ENCODE data around the gene DVL1. TPM values are rescaled to one million over a fixed set of nuclear protein-coding genes. Genes with fewer than 3 reads are reported as not detected.

The DVL1 gene
- total and polyA plus RNA-seq, 4 donors: 39.2 to 79.1 (median 62.8) TPM

DNA sequence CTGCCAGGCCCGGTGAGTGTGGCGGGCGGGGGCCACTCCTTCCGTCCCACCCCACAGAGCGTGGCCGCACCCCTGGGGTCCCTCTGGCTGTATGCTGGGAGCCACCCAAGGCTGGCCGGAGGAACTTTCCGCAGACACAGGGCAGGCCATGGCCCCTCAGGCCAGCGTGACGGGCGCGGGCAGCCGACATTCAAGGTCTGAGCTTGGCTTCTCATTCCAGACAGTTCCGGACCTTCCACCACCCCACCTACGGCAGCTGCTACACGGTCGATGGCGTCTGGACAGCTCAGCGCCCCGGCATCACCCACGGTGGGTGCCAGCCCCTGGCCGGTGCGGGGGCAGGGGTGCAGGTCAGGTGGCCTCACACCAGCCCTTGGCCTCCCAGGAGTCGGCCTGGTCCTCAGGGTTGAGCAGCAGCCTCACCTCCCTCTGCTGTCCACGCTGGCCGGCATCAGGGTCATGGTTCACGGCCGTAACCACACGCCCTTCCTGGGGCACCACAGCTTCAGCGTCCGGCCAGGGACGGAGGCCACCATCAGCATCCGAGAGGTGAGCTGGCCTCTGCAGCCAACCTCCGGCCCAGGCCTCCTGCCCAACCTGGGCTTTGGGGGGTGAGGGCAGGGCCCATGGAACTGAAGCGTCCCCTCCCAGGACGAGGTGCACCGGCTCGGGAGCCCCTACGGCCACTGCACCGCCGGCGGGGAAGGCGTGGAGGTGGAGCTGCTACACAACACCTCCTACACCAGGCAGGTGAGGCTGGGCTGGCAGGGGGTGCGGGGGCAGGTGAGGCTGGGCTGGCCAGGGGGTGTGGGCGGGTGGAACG, 61.7 kb downstream of the DVL1 start:
- WGBS, 2 donors: 78 to 86% methylated on average over 42 to 46 of the region's 46 CpGs
- Histone ChIP-seq H3K9me3 (ENCODE audit: control insufficient read depth in 4 of 4, insufficient read depth in 3 of 4, low read length in 3 of 4) (peaks cover 0 to 2% (median 0%) of the 10 kb centered on the region in 4 donors), H3K27ac (ENCODE audit: low read depth in 1 of 2, low read length in 1 of 2) (no peak overlapping the region), H3K4me3 (no peak overlapping the region), H3K27me3 (ENCODE audit: control insufficient read depth in 3 of 3, insufficient read depth in 3 of 3, low read length in 2 of 3) (peaks cover 0 to 6% (median 0%) of the 10 kb centered on the region in 3 donors), H3K9ac (ENCODE audit: insufficient read depth in 1 of 2, low read length in 2 of 2) (no peak overlapping the region), H3K4me1 (ENCODE audit: control insufficient read depth in 5 of 5, insufficient read depth in 5 of 5, low read length in 5 of 5) (peaks cover 0 to 2% (median 0%) of the 10 kb centered on the region in 5 donors), H3K36me3 (ENCODE audit: control insufficient read depth in 4 of 4, insufficient read depth in 4 of 4, low read length in 4 of 4) (no peaks in the 10 kb centered on the region)
- ATAC-seq (ENCODE audit: insufficient read depth, low FRiP score) (no peak), DNase-seq (no peak)
- TF ChIP-seq CTCF (IDR thresholded peaks at IDR 0.05; ENCODE audit: control extremely low read depth, extremely low read depth): no peak

GRCh38 chr1:1286313-1287261, 62.6 kb downstream of the DVL1 start:
- Histone ChIP-seq H3K36me3 (ENCODE audit: control insufficient read depth in 4 of 4, insufficient read depth in 4 of 4, low read length in 4 of 4) (no peaks in the 10 kb centered on the region), H3K4me1 (ENCODE audit: control insufficient read depth in 5 of 5, insufficient read depth in 5 of 5, low read length in 5 of 5) (peaks cover 0 to 2% (median 0%) of the 10 kb centered on the region in 5 donors), H3K9me3 (ENCODE audit: control insufficient read depth in 4 of 4, insufficient read depth in 3 of 4, low read length in 3 of 4) (peaks cover 0 to 2% (median 0%) of the 10 kb centered on the region in 4 donors), H3K9ac (ENCODE audit: insufficient read depth in 1 of 2, low read length in 2 of 2) (no peak overlapping the region), H3K27me3 (ENCODE audit: control insufficient read depth in 3 of 3, insufficient read depth in 3 of 3, low read length in 2 of 3) (peaks cover 0 to 6% (median 0%) of the 10 kb centered on the region in 3 donors), H3K27ac (ENCODE audit: low read depth in 1 of 2, low read length in 1 of 2) (no peak overlapping the region), H3K4me3 (no peak overlapping the region)
- TF ChIP-seq CTCF (IDR thresholded peaks at IDR 0.05; ENCODE audit: control extremely low read depth, extremely low read depth): no peak
- ATAC-seq (ENCODE audit: insufficient read depth, low FRiP score) (no peak), DNase-seq (no peak)
- 62 to 70% methylated on average over 35 to 50 of the region's 50 CpGs for WGBS, 2 donors

GRCh38 chr1:1285611-1286311, 63.5 kb downstream of the DVL1 start:
- no peak overlapping the region for H3K9ac ChIP-seq (ENCODE audit: insufficient read depth in 1 of 2, low read length in 2 of 2)
- no peak overlapping the region for H3K27ac ChIP-seq (ENCODE audit: low read depth in 1 of 2, low read length in 1 of 2)
- TF ChIP-seq CTCF (IDR thresholded peaks at IDR 0.05; ENCODE audit: control extremely low read depth, extremely low read depth): no peak
- H3K4me1 ChIP-seq (ENCODE audit: control insufficient read depth in 5 of 5, insufficient read depth in 5 of 5, low read length in 5 of 5): peaks cover 0 to 2% (median 0%) of the 10 kb centered on the region in 5 donors
- no peak overlapping the region for H3K4me3 ChIP-seq
- H3K27me3 ChIP-seq (ENCODE audit: control insufficient read depth in 3 of 3, insufficient read depth in 3 of 3, low read length in 2 of 3): peaks cover 0 to 6% (median 0%) of the 10 kb centered on the region in 3 donors
- peaks cover 0 to 2% (median 0%) of the 10 kb centered on the region in 4 donors for H3K9me3 ChIP-seq (ENCODE audit: control insufficient read depth in 4 of 4, insufficient read depth in 3 of 4, low read length in 3 of 4)
- H3K36me3 ChIP-seq (ENCODE audit: control insufficient read depth in 4 of 4, insufficient read depth in 4 of 4, low read length in 4 of 4): no peaks in the 10 kb centered on the region
- ATAC-seq (ENCODE audit: insufficient read depth, low FRiP score) (no peak), DNase-seq (no peak)
- 62 to 75% methylated on average over 35 to 37 of the region's 37 CpGs for WGBS, 2 donors

Small RNA genes within 50 kb of the gene (small RNA-seq; reads per million reads assigned to genes)
- gene MIR6726 (ENCODE audit: low replicate concordance): 0.08 reads per million

Other genes with a start within 250 kb of the DVL1 start
- gene C1orf159, start 233.3 kb downstream of the DVL1 start, total RNA-seq: 10 to 100 TPM in 1 of 2 donors, 1 to 10 TPM in 1; 9.9 to 19.2 TPM
- 10 to 100 TPM in 1 of 2 donors, 1 to 10 TPM in 1; 9.5 to 16.7 TPM for gene C1orf159, start 233.3 kb downstream of the DVL1 start, polyA plus RNA-seq
- gene TTLL10, start 175.5 kb downstream of the DVL1 start, total RNA-seq: 10 to 100 TPM in 1 of 2 donors, 1 to 10 TPM in 1; 4.8 to 19.7 TPM
- gene TTLL10, start 175.5 kb downstream of the DVL1 start, polyA plus RNA-seq: 1 to 10 TPM; 3.7 to 4.3 TPM
- gene TNFRSF18, start 142.8 kb downstream of the DVL1 start, total RNA-seq: 1 to 10 TPM; 2.7 to 4.0 TPM
- 1 to 10 TPM; 1.8 to 2.1 TPM for gene TNFRSF18, start 142.8 kb downstream of the DVL1 start, polyA plus RNA-seq
- 1 to 10 TPM; 3.6 to 5.3 TPM for gene TNFRSF4, start 135.3 kb downstream of the DVL1 start, total RNA-seq
- 10 to 100 TPM in 1 of 2 donors, 1 to 10 TPM in 1; 8.5 to 11.3 TPM for gene TNFRSF4, start 135.3 kb downstream of the DVL1 start, polyA plus RNA-seq
- gene SDF4, start 117.4 kb downstream of the DVL1 start, total RNA-seq: 100 to 1,000 TPM in 1 of 2 donors, 10 to 100 TPM in 1; 65.7 to 189 TPM
- 100 to 1,000 TPM; 108 to 178 TPM for gene SDF4, start 117.4 kb downstream of the DVL1 start, polyA plus RNA-seq
- gene B3GALT6, start 117.2 kb downstream of the DVL1 start, total RNA-seq: 10 to 100 TPM in 1 of 2 donors, 1 to 10 TPM in 1; 7.0 to 28.3 TPM
- gene B3GALT6, start 117.2 kb downstream of the DVL1 start, polyA plus RNA-seq: 10 to 100 TPM; 12.7 to 18.9 TPM
- gene C1QTNF12, start 102.7 kb downstream of the DVL1 start, total RNA-seq: 1 to 10 TPM; 1.5 to 2.5 TPM
- 1 to 10 TPM; 1.2 to 3.0 TPM for gene C1QTNF12, start 102.7 kb downstream of the DVL1 start, polyA plus RNA-seq
- gene UBE2J2, start 75.6 kb downstream of the DVL1 start, total RNA-seq: 10 to 100 TPM; 36.0 to 57.4 TPM
- gene UBE2J2, start 75.6 kb downstream of the DVL1 start, polyA plus RNA-seq: 10 to 100 TPM; 45.9 to 48.2 TPM
- gene SCNN1D, start 69.0 kb downstream of the DVL1 start, total RNA-seq: 1 to 10 TPM; 2.3 to 2.4 TPM
- 1 to 10 TPM in 1 of 2 donors, under 1 TPM in 1; 0.94 to 3.5 TPM for gene SCNN1D, start 69.0 kb downstream of the DVL1 start, polyA plus RNA-seq
- gene ACAP3, start 41.5 kb downstream of the DVL1 start, total RNA-seq: 10 to 100 TPM; 33.6 to 62.8 TPM
- 10 to 100 TPM; 18.7 to 42.0 TPM for gene ACAP3, start 41.5 kb downstream of the DVL1 start, polyA plus RNA-seq
- gene PUSL1, start 40.8 kb downstream of the DVL1 start, total RNA-seq: 10 to 100 TPM; 11.3 to 21.1 TPM
- 10 to 100 TPM; 16.1 to 23.7 TPM for gene PUSL1, start 40.8 kb downstream of the DVL1 start, polyA plus RNA-seq
- gene INTS11, start 24.8 kb downstream of the DVL1 start, total RNA-seq: 100 to 1,000 TPM in 1 of 2 donors, 10 to 100 TPM in 1; 89.8 to 102 TPM
- 100 to 1,000 TPM in 1 of 2 donors, 10 to 100 TPM in 1; 91.2 to 130 TPM for gene INTS11, start 24.8 kb downstream of the DVL1 start, polyA plus RNA-seq
- gene CPTP, start 24.6 kb downstream of the DVL1 start, total RNA-seq: 10 to 100 TPM; 14.2 to 24.2 TPM
- 10 to 100 TPM; 10.9 to 32.0 TPM for gene CPTP, start 24.6 kb downstream of the DVL1 start, polyA plus RNA-seq
- gene TAS1R3, start 18.1 kb downstream of the DVL1 start, total RNA-seq: 1 to 10 TPM in 1 of 2 donors, under 1 TPM in 1; 0.67 to 1.3 TPM
- gene TAS1R3, start 18.1 kb downstream of the DVL1 start, polyA plus RNA-seq: under 1 TPM; 0.13 to 0.43 TPM
- gene MXRA8, start 9.1 kb upstream of the DVL1 start, total RNA-seq: 100 to 1,000 TPM in 1 of 2 donors, 10 to 100 TPM in 1; 68.9 to 213 TPM
- gene MXRA8, start 9.1 kb upstream of the DVL1 start, polyA plus RNA-seq: 10 to 100 TPM; 38.5 to 65.0 TPM
- gene AURKAIP1, start 25.8 kb upstream of the DVL1 start, total RNA-seq: 100 to 1,000 TPM in 1 of 2 donors, 10 to 100 TPM in 1; 43.5 to 157 TPM
- gene AURKAIP1, start 25.8 kb upstream of the DVL1 start, polyA plus RNA-seq: 100 to 1,000 TPM; 179 to 208 TPM
- gene CCNL2, start 49.9 kb upstream of the DVL1 start, total RNA-seq: 100 to 1,000 TPM; 157 to 385 TPM
- gene CCNL2, start 49.9 kb upstream of the DVL1 start, polyA plus RNA-seq: 100 to 1,000 TPM in 1 of 2 donors, 10 to 100 TPM in 1; 97.9 to 230 TPM
- 100 to 1,000 TPM in 1 of 2 donors, 10 to 100 TPM in 1; 60.1 to 115 TPM for gene MRPL20, start 57.9 kb upstream of the DVL1 start, total RNA-seq
- gene MRPL20, start 57.9 kb upstream of the DVL1 start, polyA plus RNA-seq: 100 to 1,000 TPM; 129 to 181 TPM
- 10 to 100 TPM; 30.2 to 54.2 TPM for gene ANKRD65, start 71.9 kb upstream of the DVL1 start, total RNA-seq
- 10 to 100 TPM; 13.5 to 33.5 TPM for gene ANKRD65, start 71.9 kb upstream of the DVL1 start, polyA plus RNA-seq
- 10 to 100 TPM; 72.6 to 94.3 TPM for gene VWA1, start 86.3 kb upstream of the DVL1 start, total RNA-seq
- gene VWA1, start 86.3 kb upstream of the DVL1 start, polyA plus RNA-seq: 10 to 100 TPM; 51.7 to 65.6 TPM
- 10 to 100 TPM in 1 of 2 donors, under 1 TPM in 1; 0.60 to 14.0 TPM for gene ATAD3C, start 100.3 kb upstream of the DVL1 start, total RNA-seq
- 10 to 100 TPM; 15.7 to 18.0 TPM for gene ATAD3C, start 100.3 kb upstream of the DVL1 start, polyA plus RNA-seq
- 10 to 100 TPM; 21.6 to 39.0 TPM for gene ATAD3B, start 122.3 kb upstream of the DVL1 start, total RNA-seq
- gene ATAD3B, start 122.3 kb upstream of the DVL1 start, polyA plus RNA-seq: 10 to 100 TPM; 23.4 to 32.6 TPM
- gene ATAD3A, start 162.7 kb upstream of the DVL1 start, total RNA-seq: 10 to 100 TPM in 1 of 2 donors, 1 to 10 TPM in 1; 8.1 to 31.3 TPM
- 10 to 100 TPM; 26.9 to 29.8 TPM for gene ATAD3A, start 162.7 kb upstream of the DVL1 start, polyA plus RNA-seq
- gene TMEM240, start 191.2 kb upstream of the DVL1 start, total RNA-seq: 1 to 10 TPM; 2.3 to 3.9 TPM
- 1 to 10 TPM; 2.3 to 4.2 TPM for gene TMEM240, start 191.2 kb upstream of the DVL1 start, polyA plus RNA-seq
- gene SSU72, start 225.4 kb upstream of the DVL1 start, total RNA-seq: 100 to 1,000 TPM in 1 of 2 donors, 10 to 100 TPM in 1; 63.7 to 128 TPM
- 100 to 1,000 TPM in 1 of 2 donors, 10 to 100 TPM in 1; 85.8 to 114 TPM for gene SSU72, start 225.4 kb upstream of the DVL1 start, polyA plus RNA-seq

Measured in lung (tissue), 13 donors.